ENCODE results near the gene LYPD4.

LYPD4 gene

DNA sequence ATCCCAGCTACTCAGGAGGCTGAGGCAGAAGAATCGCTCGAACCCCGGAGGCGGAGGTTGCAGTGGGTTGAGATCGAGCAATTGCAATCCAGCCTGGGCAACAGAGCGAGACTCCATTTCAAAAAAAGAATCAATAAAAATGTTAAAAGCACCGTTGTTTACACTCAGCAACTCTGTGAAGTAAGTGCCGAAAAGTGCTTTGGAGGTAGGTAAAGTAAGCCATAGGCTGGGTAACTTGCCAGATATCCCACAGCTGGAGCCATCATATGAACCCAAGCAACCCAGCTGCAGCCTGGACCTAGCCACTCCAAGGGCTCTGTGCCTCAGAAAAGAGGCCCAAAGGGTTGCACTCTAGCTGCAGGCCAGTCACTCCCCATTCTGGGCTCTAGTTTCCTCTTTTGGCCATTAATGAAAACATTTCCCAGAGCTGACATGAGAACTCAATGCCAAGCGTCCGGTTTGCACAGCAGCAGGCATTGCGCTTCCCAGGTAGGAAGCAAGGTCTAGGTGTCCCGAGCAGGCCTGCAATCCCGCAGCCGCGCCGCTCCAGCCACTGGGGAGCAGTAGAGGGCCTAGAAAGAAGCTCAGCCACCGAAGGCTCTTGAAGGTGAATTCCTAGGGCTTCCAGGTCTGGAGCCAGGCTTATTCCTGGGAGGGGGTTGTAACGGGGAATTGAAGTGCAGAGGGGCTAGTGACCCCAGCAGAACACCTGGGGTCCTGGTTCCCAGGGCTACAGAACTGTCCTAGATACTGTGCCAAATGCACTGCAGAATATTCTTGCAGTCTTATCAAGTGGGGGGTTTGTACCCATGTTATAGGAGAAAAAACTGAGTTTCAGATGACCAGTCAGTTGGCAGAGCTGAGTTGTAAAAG lies 28.5 kb upstream of the LYPD4 start:
- DNase-seq: peak; percentile 54

DNA sequence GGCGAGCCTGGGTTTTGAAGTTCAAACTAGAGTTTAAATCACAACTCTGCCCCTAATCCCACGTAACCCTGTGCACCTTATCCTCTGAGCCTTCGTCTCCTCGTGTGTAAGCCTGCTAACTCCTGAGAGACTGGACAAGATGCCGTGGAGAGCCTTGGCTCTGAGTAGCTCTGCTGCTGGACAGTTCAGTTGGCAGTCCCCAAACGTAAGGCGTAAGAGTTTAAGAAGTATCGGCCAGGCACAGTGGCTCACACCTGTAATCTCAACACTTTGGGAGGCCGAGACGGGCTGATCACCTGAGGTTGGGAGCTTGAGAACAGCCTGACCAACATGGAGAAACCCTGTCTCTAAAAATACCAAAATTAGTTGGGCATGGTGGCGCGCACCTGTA lies 27.9 kb upstream of the LYPD4 start:
- no peak for DNase-seq

DNA sequence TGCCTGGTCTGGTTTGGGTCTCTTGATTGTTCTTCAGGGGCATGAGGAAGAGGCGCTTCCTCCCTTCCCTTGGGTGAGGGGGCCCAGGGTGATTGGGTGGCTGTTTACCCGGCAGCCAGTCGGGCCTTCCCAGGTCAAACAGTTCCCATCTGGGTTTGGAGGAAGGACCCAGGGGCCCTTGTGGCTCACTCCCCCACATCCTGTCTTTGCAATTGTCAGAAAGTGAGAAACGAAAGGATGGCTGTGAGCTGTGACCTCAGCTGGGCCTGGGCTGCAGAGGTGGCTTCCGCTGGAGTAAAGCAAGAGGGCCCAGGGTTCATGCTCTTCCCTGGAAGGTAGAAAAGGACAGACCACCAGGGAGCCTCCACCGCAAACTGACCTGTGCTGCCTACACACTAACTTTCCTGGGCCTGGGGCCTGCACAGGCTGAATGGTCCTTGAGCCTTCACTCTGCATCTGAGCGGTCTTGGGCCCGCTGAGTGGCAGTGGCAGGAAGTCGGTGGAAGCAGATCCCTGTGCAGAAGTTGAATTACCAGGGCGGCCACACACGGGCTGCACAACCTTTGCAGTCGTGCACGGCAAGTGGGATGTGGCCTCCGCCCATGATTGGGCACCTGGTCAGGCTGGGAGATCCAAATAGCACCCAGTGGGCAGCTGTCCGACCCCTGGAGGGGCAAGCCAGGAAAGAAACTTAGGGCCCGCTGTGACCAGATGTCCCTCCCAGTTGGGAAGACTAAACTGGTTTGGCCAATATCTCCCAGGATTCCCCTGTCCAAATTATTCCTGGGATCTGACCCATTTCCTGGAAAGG lies 27.3 kb upstream of the LYPD4 start:
- peak; percentile 92 for DNase-seq

DNA sequence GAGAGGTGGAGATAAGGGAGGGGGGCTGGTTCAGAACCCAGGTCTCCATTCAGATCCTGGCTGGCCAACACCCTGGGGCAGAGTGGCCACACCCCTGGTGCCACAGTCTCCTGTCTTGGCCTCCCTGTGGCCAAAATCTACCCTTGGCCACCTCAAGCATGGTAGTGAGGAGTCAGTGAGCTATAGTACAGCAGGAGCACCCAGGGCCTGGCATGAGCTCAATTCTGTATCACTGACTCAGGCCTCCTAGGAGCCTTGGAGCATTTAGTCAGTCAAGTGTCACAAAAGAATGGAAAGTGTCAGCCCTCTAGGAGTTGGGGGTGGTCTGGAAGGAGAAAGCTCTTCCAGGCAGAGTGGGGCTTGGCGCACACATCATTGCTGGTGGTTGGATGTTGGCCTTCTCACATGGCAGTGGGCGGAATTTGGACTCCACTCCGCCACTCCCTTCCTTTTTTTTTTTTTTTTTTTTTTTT lies 26.0 kb upstream of the LYPD4 start:
- DNase-seq: peak; percentile 31

DNA sequence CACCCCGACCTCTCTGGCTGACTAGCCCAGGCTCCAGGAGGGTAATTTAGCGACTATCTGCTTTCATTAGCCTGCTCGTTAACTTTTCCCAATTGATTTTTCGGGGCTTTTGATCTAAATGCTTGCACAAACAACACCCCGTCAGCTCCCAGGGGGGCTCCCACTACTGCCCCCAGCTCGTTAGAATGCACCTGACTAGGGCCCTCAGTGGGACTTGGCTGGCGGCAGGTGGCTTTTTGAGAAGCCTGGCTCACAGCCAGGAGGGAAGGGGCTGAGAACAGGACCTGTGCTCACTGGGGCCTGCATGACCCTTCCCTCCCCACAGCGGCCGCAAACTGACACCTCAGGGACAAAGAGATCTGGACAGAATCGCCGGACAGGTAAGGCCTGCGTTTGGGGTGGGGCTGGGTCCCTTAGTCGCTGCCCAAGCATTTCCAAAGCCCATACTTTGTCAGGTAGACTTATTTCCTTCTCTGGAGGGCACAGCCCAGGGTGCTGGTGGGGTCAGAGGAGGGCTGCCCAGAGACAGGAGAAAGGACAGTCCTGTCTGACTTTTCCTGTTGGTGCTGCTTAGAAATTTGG lies 25.0 kb upstream of the LYPD4 start:
- no peak for DNase-seq

DNA sequence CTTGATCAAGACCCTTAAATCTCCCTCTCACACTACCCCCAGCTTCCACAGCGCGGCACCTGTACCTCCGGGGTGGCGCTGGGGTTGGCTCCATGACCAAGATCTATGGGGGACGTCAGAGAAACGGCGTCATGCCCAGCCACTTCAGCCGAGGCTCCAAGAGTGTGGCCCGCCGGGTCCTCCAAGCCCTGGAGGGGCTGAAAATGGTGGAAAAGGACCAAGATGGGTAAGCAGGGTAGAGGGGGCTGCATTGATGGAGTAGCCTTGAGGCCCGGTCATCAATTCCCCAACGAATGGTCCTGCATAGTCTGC lies 24.5 kb upstream of the LYPD4 start:
- DNase-seq: no peak

DNA sequence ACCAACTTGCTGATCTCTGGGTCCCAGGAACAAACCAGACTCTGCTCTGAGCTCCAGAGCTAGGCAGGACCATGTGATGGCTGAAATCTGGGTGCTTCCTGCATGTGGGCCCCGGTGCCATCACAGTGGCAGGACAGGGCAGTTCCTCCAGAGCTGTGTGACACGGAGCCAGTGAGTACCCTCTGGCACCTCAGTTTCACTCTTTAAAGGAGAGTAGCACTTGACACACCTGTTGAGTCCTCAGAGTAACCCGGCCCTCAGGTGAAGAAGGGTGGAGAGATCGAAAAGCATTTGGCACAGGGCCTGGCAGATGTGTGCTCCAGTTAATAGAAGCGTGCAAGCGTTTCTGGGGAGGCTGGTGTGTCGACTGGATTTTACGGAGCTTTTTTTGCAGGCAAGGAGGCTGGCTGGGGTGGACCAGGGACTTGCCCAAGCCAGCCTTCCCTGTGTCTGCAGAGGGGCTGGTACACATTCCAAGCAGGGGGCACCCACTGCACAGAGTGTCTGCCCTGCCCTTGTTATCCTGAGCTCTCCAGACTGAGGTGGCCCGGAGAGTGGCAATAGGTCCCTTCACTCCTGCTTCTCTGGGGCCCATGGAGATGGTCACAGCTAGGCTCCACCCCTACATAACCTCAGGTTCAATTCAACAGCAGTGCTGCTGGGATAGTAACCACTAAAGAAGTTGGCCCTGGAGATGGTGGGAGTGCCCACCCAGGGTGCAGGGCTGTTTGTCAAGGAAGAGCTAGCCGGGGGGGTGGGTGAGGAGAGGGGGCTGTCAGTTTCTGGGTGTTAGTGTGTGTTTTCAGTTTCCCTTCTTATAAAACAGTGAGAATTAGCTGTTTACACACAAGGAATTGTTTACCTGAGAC lies 23.9 kb upstream of the LYPD4 start:
- DNase-seq: no peak

DNA sequence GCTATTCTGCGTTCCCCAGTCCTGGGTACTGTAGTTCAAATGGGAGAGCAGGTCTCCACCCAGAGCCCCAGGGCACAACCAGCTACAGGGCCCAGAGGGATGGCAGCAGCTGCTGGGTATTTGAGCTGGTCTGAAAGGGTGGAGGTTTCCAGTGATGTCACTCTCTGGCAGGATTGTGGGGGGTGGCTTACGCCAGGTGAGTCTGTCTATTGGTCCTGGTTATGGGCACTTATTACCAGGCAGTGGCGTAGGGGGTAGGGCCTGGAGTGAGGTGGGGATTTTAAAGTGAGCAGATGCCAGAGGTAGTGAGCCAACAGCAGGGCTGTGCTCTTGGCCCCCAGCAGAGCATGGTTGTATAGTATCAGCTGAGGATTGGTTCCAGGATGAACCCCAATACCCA lies 21.8 kb upstream of the LYPD4 start:
- DNase-seq: no peak

DNA sequence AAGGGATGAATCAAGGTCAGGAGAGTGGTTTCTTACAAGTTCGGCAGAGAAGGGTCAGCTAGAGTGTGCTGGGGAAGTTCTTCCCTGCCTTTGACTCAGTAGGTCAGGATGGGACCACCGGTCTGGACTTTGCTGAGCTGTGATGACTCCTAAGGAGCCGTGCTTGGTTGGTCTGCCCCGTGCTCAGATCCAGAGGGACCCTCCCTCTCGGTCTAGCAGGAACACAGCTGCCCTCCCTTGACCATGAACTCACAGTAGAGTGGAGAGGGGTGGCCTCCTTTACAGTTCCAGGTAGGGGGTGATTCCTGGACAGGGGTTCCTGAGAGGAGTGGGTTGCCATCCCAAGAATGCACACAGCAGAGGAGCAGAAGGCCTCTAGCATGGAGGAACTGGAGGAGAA lies 19.9 kb upstream of the LYPD4 start:
- no peak for DNase-seq

DNA sequence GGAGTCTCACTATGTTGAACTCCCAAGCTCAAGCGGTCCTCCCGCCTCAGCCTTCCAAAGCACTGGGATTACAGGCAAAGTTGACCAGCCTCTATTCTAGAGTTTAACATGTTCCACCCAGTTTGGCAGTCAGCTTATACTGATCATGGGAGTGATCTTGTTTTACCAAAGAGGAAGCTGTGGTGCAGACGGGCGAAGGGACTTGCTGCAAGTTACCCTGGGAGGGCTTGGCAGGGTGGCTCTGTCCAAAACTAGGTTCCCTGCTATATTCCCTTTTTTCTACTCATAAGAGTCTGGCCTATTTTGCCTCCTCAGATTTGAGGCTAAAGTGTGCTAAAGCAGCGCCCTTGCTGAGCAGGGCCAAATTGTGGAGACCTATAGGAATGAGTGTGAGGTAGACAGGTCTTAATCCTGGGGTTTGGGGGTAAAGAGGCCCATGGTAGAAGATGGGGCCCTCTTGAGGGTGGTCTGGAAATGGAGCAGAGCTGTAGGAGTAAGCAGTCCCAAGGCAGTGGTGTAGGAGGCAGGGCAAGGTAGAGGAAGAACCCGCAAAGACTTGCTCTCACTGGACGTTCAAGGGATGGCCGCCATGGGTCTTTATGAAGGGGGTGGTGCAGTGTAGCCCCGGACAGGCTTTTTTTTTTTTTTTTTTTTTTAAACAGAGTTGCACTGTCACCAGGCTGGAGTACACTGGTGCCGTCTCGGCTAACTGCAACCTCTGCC lies 18.9 kb upstream of the LYPD4 start:
- peak; percentile 39 for DNase-seq

DNA sequence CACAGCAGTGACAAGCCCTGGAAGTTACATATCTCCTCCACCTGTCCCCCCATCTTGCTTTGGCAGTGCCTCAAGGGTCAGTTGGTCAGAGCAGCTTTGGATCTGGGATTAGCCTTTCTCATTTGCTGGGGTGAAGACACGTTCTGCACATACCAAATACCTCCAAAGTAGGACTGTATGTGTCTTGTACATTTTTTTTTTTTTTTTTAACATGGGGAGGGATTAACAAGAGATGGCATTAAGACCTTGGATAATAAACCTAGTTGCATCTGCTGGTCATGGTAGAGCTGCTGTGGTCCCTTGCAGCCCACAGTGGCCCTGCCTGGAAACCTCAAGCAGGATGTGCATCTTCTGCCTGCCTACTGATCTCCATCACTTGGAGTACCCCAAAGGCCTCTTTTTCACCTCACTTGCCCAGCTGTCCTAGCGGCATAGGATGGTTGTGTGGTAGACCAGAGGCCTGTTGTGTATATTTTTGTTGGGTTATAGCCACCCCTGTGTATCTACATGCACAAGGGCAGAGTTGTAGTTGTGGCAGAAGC lies 18.0 kb upstream of the LYPD4 start:
- no peak for DNase-seq

DNA sequence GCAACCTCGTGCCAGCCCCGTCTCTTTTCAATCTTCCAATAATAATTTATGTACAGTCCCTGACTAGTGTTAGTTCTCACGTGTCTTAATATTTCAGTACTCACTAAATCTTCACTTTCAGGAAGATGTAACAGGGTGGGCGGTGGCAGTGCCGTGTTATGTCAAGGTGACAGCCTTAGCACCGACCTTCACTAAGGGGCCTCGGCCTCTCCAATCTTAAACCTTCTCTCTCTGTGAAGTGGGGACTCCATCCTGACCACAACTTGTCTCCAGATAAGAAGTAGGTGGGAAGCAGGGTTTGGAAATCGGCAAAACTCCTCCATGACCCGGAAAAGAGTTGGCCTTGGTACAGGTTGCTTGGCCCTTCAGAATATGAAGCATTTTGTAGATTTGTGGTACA lies 17.4 kb upstream of the LYPD4 start:
- DNase-seq: no peak

DNA sequence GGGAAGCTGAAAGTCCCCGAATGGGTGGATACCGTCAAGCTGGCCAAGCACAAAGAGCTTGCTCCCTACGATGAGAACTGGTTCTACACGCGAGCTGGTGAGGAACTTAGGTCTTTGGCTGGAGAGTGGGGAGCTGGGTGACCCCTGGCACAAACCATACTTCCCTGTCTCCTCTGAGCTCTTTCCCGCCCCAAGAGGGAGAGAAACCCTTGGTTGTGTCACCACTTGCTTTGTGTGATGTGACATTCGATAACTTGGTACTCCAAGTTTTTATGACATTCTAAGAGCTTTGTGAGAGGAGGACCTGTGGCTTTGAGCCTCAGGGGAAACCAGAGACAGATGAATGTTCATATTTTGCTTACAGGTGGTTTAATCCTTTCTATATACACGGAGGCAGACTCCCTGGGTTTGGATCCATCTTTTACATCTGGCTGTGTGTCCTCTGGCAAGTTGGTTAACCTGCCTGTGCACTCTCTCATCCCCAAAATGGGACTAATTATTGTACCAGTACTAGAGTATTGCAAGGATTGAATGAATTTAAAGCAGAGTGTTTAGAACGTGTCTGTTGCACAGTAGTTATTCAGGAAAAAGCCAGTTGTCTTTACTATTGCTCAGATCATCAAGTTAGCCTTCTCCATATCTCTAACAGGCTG lies 16.8 kb upstream of the LYPD4 start:
- no peak for DNase-seq

DNA sequence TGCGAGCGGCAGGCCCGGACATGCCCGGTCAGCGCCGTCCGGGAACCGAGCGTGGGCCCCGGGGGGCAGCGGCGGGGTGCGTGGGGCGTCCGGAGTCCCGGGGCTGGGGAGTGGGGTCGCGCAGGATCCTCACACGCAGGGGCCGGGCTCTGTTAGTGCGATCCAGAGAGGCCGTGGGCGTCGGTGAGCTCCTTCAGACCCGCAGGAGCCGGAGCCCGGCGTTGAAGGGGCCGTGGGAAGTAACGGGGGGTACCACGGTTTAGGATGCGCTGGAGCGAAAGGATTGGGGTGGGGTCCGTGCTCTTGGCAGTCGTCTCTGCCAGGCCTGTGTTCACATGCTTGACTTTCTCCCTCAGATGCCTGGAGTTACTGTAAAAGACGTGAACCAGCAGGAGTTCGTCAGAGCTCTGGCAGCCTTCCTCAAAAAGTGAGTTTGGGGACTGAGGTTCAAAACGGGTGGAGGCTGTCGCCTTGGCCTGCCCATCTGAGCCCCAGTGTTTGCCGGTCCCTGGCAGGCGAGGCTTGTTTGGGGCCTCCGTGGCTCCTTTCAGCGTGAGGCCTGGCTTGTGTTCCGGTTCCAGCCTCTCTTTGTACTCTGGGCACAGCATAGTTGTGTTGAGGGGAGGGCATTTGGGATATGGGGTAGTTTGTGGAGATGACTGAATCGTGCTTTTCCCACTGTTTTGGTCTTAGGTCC lies 16.1 kb upstream of the LYPD4 start:
- no peak for DNase-seq

DNA sequence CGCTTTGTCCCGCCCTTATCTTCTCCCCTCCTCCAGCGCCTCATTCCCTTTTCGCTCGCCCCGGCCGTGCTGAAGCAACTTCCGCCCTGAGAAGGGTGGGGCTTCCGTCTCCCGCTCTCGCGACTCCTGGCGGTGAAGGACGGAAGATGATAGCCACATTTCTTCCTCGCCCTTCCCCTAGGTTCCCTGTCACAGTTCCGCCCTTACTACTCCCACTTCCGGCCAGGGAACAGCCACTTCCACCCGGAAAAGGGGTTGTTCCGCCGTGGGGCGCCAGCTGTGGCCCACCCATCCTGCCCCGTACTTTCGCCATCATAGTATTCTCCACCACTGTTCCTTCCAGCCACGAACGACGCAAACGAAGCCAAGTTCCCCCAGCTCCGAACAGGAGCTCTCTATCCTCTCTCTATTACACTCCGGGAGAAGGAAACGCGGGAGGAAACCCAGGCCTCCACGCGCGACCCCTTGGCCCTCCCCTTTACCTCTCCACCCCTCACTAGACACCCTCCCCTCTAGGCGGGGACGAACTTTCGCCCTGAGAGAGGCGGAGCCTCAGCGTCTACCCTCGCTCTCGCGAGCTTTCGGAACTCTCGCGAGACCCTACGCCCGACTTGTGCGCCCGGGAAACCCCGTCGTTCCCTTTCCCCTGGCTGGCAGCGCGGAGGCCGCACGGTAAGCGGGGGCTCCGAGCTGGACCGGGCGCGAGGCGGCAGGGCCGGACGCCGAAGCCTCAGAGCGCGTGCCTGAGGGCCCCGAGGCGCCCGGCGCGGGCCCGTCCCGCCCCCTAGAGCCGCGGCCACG lies 15.3 kb upstream of the LYPD4 start, which contains the start of gene RPS19:
RPS19 (plus strand) TSS at position 638 of the 801 bp plus-strand sequence. CDS start 520 bp downstream, outside the sequence.
- DNase-seq: peak; percentile 96

DNA sequence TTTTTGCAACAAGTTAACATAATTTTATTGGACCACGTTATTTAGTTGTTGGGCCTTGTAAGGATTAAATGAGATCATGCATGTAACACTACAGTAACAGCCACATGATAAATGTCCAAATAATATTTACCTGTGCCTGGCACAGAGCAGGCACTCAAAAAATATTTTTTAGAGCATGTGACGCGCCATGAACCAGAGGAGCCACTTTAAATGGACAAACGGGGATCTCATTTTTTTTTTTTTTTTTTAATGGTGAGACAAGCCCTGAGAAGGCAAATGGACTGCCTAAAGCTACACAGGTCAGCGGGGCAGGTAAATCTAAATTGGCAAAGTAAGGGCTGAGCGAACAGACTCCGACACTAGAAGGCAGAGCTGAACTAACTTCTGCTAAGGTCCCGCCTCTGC lies 14.7 kb upstream of the LYPD4 start:
- DNase-seq: no peak

DNA sequence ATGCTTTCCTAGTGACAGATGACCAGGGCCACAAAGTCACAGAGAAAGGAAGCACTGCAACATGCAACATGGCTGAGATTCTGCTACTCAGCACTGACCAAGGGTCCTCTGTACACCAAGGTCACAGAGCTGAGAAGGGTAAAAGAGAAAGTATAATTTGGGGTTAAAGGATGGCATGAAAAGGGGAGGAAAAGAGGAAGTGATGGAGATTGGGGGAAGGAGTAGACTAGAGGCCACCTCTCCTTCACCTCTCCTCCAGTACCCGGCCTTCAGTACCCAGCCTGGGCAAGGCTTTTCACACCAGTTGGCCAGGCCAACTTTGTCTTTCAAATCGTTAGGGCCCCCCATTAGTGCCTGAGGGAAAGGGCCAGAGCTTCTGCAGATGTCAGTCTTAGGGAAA lies 9.3 kb upstream of the LYPD4 start:
- no peak for DNase-seq

DNA sequence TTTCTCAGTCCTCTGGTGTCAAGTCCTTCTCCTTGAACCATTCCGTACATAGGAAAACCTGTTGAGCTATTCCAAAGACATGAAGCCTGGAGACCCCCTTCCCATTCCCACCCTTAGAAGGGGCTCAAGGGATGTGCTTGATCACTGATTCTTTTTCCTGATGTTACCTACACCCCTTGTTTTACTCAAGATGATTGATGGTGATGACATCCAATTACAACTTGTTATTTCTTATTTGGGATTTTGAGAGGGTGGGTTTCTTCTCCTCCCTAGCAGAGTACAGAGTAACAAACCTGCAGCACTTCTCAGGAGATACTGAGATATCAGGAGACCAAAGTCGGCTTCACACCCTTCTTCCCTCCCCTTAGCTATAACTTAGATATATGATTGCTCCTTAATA lies 8.9 kb upstream of the LYPD4 start:
- no peak for DNase-seq

DNA sequence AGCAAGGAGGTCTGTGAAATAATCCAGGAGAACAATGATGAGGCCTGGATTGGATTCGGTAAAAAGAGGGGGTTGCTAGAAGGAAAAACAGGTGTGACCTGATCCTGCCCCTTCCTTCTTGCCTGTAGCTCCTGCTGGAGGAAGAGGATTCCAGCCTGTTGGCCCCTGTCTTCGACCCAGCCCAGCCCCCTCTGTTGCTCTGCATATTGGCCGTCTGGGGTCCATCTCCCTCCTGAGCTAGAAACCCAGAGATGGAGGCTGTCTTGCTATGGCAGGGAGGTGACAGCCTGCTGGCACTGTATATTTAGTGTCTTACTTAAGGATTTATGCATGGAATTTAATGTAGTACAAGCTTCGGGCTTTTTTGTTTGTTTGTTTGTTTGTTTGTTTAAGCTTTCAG lies 7.0 kb upstream of the LYPD4 start:
- DNase-seq: no peak

DNA sequence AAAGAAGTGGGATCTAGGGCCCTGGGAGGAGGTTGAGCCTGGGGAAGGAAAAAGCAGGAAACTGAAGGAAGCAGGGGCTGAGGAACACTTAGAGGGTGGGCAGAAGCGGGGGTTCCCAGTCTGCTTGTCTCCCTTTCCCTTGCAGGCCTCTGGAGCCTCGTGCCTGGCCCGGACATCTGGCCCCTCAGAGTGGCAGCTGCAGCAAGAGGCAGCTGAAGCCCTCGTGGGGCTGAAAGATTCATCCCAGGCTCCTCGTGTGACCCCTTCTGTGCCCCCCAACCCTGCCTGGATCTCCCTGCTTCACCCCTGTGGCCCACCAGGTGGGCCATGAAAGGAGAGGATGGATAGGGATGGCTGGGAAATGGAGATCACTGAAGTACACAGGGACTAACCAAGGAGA lies 5.9 kb upstream of the LYPD4 start:
- DNase-seq: no peak
